GM19099 (cell line): ENCODE data around the gene OSBPL6.

ENCODE experiments used
- POLR2A ChIP-seq: IDR thresholded peaks from 3 replicates; pipeline ENCODE4 v1.6.1; 2011; ENCODE audit warnings: low read depth; ENCODE audit not compliant: insufficient read length; ENCODE audit errors: extremely low read depth

The OSBPL6 gene

GRCh38 chr2:178404368-178404767, 210.1 kb downstream of the OSBPL6 start:
- peak; percentile 54 for TF ChIP-seq POLR2A

GRCh38 chr2:178409261-178409660, 214.9 kb downstream of the OSBPL6 start:
- TF ChIP-seq POLR2A: no peak

GRCh38 chr2:178412047-178412446, 217.7 kb downstream of the OSBPL6 start:
- no peak for TF ChIP-seq POLR2A

- TF ChIP-seq POLR2A: peak; percentile 76
These were observed 219.4 kb downstream of the OSBPL6 start for GRCh38 chr2:178413472-178414265.

- TF ChIP-seq POLR2A: peak; percentile 76
These were observed 220.2 kb downstream of the OSBPL6 start for GRCh38 chr2:178414266-178415247.

- no peak for TF ChIP-seq POLR2A
These were observed 221.7 kb downstream of the OSBPL6 start for GRCh38 chr2:178415979-178416378.

GRCh38 chr2:178417916-178418315, 223.6 kb downstream of the OSBPL6 start:
- TF ChIP-seq POLR2A: no peak

- no peak for TF ChIP-seq POLR2A
These were observed 224.1 kb downstream of the OSBPL6 start for GRCh38 chr2:178418426-178418825.

GRCh38 chr2:178419123-178419522, 224.8 kb downstream of the OSBPL6 start:
- no peak for TF ChIP-seq POLR2A

- TF ChIP-seq POLR2A: no peak
These were observed 226.2 kb downstream of the OSBPL6 start for GRCh38 chr2:178420463-178420999.

- no peak for TF ChIP-seq POLR2A
These were observed 227.8 kb downstream of the OSBPL6 start for GRCh38 chr2:178422097-178422496.

- no peak for TF ChIP-seq POLR2A
These were observed 231.0 kb downstream of the OSBPL6 start for GRCh38 chr2:178425255-178425827.

- TF ChIP-seq POLR2A: no peak
These were observed 232.1 kb downstream of the OSBPL6 start for GRCh38 chr2:178426388-178426787.

- TF ChIP-seq POLR2A: no peak
These were observed 233.1 kb downstream of the OSBPL6 start for GRCh38 chr2:178427458-178427857.

- TF ChIP-seq POLR2A: no peak
These were observed 234.1 kb downstream of the OSBPL6 start for GRCh38 chr2:178428396-178428806.
